Breast epithelium (tissue), 3 donors: Measurements from ENCODE around the gene GATAD2A.

Source experiments
- POLR2A ChIP-seq: fragments of 450-650 bp; IDR thresholded peaks from one replicate; pipeline ENCODE4 v1.6.1; 2016; ENCODE audit warnings: antibody characterized with exemption, mild to moderate bottlenecking, moderate library complexity
- TF ChIP-seq, protein P1 (sequence below), 3 donors: fragments of 450-650 bp; IDR thresholded peaks; one replicate each; pipeline ENCODE4 v1.5.1; 2016 to 2017; ENCODE audit warnings: antibody characterized with exemption in 3 of 3, mild to moderate bottlenecking in 3 of 3, moderate library complexity in 3 of 3

DNA sequence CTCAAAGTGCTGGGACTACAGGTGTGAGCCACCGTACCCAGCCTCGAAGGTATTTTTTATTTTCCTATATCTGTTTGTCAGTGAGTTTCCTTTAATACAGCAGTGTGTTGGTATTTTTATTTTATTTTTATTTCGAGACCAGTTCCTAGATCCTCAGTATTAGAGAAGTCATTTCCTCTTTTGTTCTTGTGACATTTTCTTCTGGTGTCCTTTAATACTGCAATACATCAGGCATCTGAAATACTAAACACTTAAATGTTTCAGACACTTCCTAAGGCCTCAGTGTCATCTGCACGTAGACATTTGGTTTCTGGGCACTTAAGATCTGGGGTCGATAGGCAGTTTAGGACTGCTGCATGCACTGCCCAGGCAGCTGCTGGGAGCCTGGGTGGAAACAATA, 22.5 kb downstream of the GATAD2A start:
- TF ChIP-seq, protein P1, sequence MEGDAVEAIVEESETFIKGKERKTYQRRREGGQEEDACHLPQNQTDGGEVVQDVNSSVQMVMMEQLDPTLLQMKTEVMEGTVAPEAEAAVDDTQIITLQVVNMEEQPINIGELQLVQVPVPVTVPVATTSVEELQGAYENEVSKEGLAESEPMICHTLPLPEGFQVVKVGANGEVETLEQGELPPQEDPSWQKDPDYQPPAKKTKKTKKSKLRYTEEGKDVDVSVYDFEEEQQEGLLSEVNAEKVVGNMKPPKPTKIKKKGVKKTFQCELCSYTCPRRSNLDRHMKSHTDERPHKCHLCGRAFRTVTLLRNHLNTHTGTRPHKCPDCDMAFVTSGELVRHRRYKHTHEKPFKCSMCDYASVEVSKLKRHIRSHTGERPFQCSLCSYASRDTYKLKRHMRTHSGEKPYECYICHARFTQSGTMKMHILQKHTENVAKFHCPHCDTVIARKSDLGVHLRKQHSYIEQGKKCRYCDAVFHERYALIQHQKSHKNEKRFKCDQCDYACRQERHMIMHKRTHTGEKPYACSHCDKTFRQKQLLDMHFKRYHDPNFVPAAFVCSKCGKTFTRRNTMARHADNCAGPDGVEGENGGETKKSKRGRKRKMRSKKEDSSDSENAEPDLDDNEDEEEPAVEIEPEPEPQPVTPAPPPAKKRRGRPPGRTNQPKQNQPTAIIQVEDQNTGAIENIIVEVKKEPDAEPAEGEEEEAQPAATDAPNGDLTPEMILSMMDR (IDR thresholded peaks at IDR 0.05): no peak
- no peak for TF ChIP-seq POLR2A
